RWPE2 (cell line): ENCODE results near the gene NID2.

ENCODE experiments used
- ATAC-seq: fragments of 200-7000 bp; cut with Tn5 transposase; 3 replicates; pipeline ENCODE4 v1.9.1; 2021; ENCODE audit warnings: low read depth
- DNase-seq: peaks from one replicate; pipeline ENCODE4 v3.0.0-alpha.2; 2020; ENCODE audit warnings: low spot score
- H3K27ac ChIP-seq: fragments of 450-650 bp; 2 replicates; pipeline ENCODE4 v1.5.1; 2017; ENCODE audit warnings: mild to moderate bottlenecking; ENCODE audit not compliant: poor library complexity, severe bottlenecking
- H3K27me3 ChIP-seq: fragments of 250-450 bp; sonication (Bioruptor Pico); 2 replicates; pipeline ENCODE4 v1.5.1; 2021; ENCODE audit warnings: mild to moderate bottlenecking, moderate library complexity; ENCODE audit not compliant: insufficient read depth, poor library complexity, severe bottlenecking
- H3K36me3 ChIP-seq: fragments of 250-450 bp; sonication (Bioruptor Pico); 2 replicates; pipeline ENCODE4 v1.5.1; 2020; ENCODE audit warnings: low read depth, mild to moderate bottlenecking, moderate library complexity
- H3K4me1 ChIP-seq: fragments of 250-450 bp; sonication (Bioruptor Pico); 2 replicates; pipeline ENCODE4 v1.5.1; 2021; ENCODE audit warnings: mild to moderate bottlenecking, moderate library complexity; ENCODE audit not compliant: insufficient read depth, poor library complexity, severe bottlenecking
- H3K4me3 ChIP-seq: fragments of 250-450 bp; sonication (Bioruptor Pico); 2 replicates; pipeline ENCODE4 v1.5.1; 2021; ENCODE audit warnings: mild to moderate bottlenecking, moderate library complexity; ENCODE audit not compliant: severe bottlenecking
- H3K9me3 ChIP-seq: fragments of 250-450 bp; sonication (Bioruptor Pico); 2 replicates; pipeline ENCODE4 v1.5.1; 2021; ENCODE audit warnings: mild to moderate bottlenecking, moderate library complexity; ENCODE audit not compliant: severe bottlenecking
- CTCF ChIP-seq: fragments of 450-650 bp; IDR thresholded peaks from one replicate; pipeline ENCODE4 v1.5.1; 2017; ENCODE audit warnings: mild to moderate bottlenecking, moderate library complexity; ENCODE audit not compliant: poor library complexity, severe bottlenecking

Gene NID2

GRCh38 chr14:52021957-52022600 is 46.8 kb downstream of the NID2 start:
- ATAC-seq: no peak
- no peaks in the 10 kb centered on the region for H3K27me3 ChIP-seq
- H3K4me3 ChIP-seq: no peak overlapping the region
- no peak for TF ChIP-seq CTCF
- no peaks in the 10 kb centered on the region for H3K9me3 ChIP-seq
- no peak overlapping the region for H3K27ac ChIP-seq
- no peak for DNase-seq
- peaks cover 8% of the 10 kb centered on the region for H3K4me1 ChIP-seq
- H3K36me3 ChIP-seq: no peaks in the 10 kb centered on the region

DNA sequence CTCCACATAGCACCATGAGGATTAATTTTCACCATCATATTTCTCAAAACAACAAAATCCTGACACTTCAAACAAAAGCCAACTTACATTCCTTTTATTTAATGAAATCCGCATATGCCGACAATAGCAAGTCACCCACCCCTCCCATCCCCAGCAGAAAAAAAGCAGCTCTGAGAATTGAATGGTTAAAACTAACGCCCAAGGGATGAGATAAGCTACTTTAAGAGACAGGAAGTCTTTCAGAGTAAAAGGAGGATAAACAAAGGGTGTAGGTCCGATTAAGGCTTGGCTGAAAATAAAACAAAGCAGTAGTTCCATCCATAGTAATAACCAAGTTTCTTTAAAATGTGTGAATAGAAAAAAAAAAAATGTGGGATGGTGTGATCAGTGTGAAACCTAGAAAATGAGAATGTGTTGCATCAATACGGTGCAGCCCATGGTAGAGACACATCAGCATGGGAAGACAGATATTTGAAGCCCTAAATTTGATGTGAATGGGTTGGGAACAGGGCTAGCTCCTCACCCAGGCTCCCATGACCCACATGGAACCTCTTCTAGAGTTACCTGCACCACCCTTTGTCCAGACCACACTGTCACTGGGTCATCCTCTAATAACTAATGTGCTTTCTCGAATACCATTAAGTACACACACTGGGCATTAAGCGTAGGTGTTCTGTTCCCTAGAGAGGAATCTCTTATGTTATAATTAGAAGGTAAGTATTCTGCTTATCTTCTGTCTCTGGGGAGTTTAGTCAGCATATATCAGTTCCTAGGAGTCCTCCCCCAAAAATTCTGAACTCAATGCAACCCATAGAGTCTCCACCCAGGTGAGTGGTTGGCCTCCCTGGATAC is 47.8 kb downstream of the NID2 start:
- H3K4me3 ChIP-seq: no peak overlapping the region
- no peak for TF ChIP-seq CTCF
- ATAC-seq (no peak), DNase-seq (no peak)
- H3K36me3 ChIP-seq: no peaks in the 10 kb centered on the region
- H3K9me3 ChIP-seq: no peaks in the 10 kb centered on the region
- no peak overlapping the region for H3K27ac ChIP-seq
- H3K27me3 ChIP-seq: no peaks in the 10 kb centered on the region
- peaks cover 8% of the 10 kb centered on the region for H3K4me1 ChIP-seq

DNA sequence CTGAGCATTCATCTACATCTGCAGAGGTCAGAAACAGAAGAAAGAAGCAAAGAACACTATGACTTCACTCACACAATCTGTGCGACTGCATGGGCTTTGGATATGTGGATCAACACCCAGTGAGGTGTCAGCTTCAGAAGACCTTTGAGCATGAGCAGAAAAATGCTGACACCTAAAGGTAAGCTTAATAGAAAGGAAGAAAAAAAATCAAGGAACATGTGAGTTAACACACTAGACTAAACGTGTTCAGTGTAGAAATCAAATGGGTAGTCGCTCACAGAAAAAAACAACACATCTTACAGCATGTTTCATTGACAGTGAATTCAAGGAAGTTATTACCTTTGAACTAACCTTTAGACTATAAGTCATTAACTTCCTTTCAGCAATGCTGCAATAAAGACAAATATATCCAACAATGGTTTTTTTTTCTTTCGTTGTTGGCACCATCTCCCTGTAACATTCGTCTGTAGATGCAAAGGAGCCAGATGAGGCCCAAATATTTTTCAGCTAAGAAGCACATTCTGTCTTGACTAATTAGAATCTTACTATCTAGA is 48.6 kb downstream of the NID2 start:
- H3K27ac ChIP-seq: no peak overlapping the region
- no peaks in the 10 kb centered on the region for H3K36me3 ChIP-seq
- no peak overlapping the region for H3K4me3 ChIP-seq
- ATAC-seq: no peak
- DNase-seq: no peak
- TF ChIP-seq CTCF: no peak
- no peaks in the 10 kb centered on the region for H3K27me3 ChIP-seq
- H3K9me3 ChIP-seq: no peaks in the 10 kb centered on the region
- peaks cover 5% of the 10 kb centered on the region for H3K4me1 ChIP-seq

- no peak overlapping the region for H3K4me3 ChIP-seq
- H3K4me1 ChIP-seq: no peaks in the 10 kb centered on the region
- no peak overlapping the region for H3K27ac ChIP-seq
- no peaks in the 10 kb centered on the region for H3K9me3 ChIP-seq
- no peak for TF ChIP-seq CTCF
- DNase-seq: no peak
- ATAC-seq: no peak
- no peaks in the 10 kb centered on the region for H3K36me3 ChIP-seq
- no peaks in the 10 kb centered on the region for H3K27me3 ChIP-seq
Observed at GRCh38 chr14:52018970-52019369, 49.9 kb downstream of the NID2 start.

DNA sequence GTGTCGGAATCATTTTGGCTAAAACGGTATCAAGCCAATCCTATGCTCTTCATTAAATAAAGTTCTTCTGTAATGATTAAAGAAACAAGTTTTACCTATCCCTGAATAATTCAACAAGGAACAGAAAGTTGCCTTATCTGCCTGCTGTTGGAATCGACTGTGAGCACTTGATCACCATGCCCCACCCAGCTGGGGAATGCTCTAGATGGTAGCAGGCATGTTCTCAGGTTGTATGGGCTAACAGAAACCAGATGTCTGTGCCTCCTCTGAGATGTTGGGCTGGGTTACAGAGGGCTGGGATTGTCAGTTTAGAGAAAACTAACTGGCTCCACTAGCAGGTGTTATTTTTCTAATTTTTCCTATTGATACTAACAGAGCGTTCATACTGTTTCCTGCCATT is 50.6 kb downstream of the NID2 start:
- no peak for DNase-seq
- Histone ChIP-seq H3K4me1 (no peaks in the 10 kb centered on the region), H3K27me3 (no peaks in the 10 kb centered on the region), H3K9me3 (no peaks in the 10 kb centered on the region), H3K27ac (no peak overlapping the region), H3K36me3 (no peaks in the 10 kb centered on the region), H3K4me3 (no peak overlapping the region)
- TF ChIP-seq CTCF: no peak
- ATAC-seq: peak; percentile 41; the same call in 1 of the 3 replicates
